Measurements from ENCODE around the gene MUC21.

GRCh38 chr6:30940361-30940986 lies 43.0 kb upstream of the MUC21 start, which contains the start of gene MUCL3:
- TF ChIP-seq, protein P1, sequence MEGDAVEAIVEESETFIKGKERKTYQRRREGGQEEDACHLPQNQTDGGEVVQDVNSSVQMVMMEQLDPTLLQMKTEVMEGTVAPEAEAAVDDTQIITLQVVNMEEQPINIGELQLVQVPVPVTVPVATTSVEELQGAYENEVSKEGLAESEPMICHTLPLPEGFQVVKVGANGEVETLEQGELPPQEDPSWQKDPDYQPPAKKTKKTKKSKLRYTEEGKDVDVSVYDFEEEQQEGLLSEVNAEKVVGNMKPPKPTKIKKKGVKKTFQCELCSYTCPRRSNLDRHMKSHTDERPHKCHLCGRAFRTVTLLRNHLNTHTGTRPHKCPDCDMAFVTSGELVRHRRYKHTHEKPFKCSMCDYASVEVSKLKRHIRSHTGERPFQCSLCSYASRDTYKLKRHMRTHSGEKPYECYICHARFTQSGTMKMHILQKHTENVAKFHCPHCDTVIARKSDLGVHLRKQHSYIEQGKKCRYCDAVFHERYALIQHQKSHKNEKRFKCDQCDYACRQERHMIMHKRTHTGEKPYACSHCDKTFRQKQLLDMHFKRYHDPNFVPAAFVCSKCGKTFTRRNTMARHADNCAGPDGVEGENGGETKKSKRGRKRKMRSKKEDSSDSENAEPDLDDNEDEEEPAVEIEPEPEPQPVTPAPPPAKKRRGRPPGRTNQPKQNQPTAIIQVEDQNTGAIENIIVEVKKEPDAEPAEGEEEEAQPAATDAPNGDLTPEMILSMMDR (IDR thresholded peaks at IDR 0.05): no peak
- TF ChIP-seq POLR2A (IDR thresholded peaks at IDR 0.05): no peak

Data from lower leg skin (tissue), 3 donors.